H9 (cell line): ENCODE measurements around the gene C16orf92. TPM values are rescaled to one million over a fixed set of nuclear protein-coding genes. Genes with fewer than 3 reads are reported as not detected.
A peak's percentile ranks its signal among the peaks of the same experiment; 100 is the strongest.

Experiments
- DNase-seq: peaks from one replicate; pipeline ENCODE4 v3.0.0-alpha.2; 2017
- H2AFZ ChIP-seq: one replicate; pipeline ENCODE4 v1.6.1; 2013; ENCODE audit warnings: mild to moderate bottlenecking, low read length, control low read depth, moderate library complexity
- H2AK5ac ChIP-seq: 2 replicates; pipeline ENCODE4 v1.6.1; 2013; ENCODE audit warnings: low read length, control low read depth, mixed read lengths; ENCODE audit not compliant: insufficient read length
- H2BK120ac ChIP-seq: one replicate; pipeline ENCODE4 v1.6.1; 2013; ENCODE audit warnings: low read depth, mild to moderate bottlenecking, low read length, control low read depth, inconsistent platforms; ENCODE audit not compliant: poor library complexity, severe bottlenecking
- H2BK12ac ChIP-seq: 2 replicates; pipeline ENCODE4 v1.6.1; 2013; ENCODE audit warnings: low read length, control low read depth, mixed read lengths, low read depth; ENCODE audit not compliant: insufficient read length
- H2BK15ac ChIP-seq: 2 replicates; pipeline ENCODE4 v1.6.1; 2013; ENCODE audit warnings: low read depth, low read length, control low read depth
- H2BK20ac ChIP-seq: one replicate; pipeline ENCODE4 v1.6.1; 2013; ENCODE audit warnings: low read depth, mild to moderate bottlenecking, low read length, control low read depth, inconsistent platforms; ENCODE audit not compliant: poor library complexity, severe bottlenecking
- H2BK5ac ChIP-seq: 2 replicates; pipeline ENCODE4 v1.6.1; 2013; ENCODE audit warnings: low read length, control low read depth, mixed read lengths; ENCODE audit not compliant: insufficient read length
- H3K14ac ChIP-seq: 2 replicates; pipeline ENCODE4 v1.6.1; 2013; ENCODE audit warnings: low read length, control low read depth; ENCODE audit not compliant: insufficient read depth
- H3K18ac ChIP-seq: 2 replicates; pipeline ENCODE4 v1.6.1; 2013; ENCODE audit warnings: low read depth, mild to moderate bottlenecking, mixed read lengths, low read length, control low read depth; ENCODE audit not compliant: insufficient read length
- H3K23ac ChIP-seq: 2 replicates; pipeline ENCODE4 v1.6.1; 2013; ENCODE audit warnings: low read length, control low read depth, mixed read lengths, low read depth; ENCODE audit not compliant: insufficient read length
- H3K23me2 ChIP-seq: 2 replicates; pipeline ENCODE4 v1.6.1; 2013; ENCODE audit warnings: low read depth, mild to moderate bottlenecking, mixed read lengths, low read length, control low read depth; ENCODE audit not compliant: insufficient read length, poor library complexity, severe bottlenecking
- H3K27ac ChIP-seq: 2 replicates; pipeline ENCODE4 v1.5.1; 2013; ENCODE audit warnings: low read length, control low read depth, mixed read lengths, low read depth; ENCODE audit not compliant: insufficient read length
- H3K27me3 ChIP-seq: 2 replicates; pipeline ENCODE4 v1.6.1; 2013; ENCODE audit warnings: low read length, control low read depth, inconsistent platforms; ENCODE audit not compliant: insufficient read depth
- H3K4ac ChIP-seq: 2 replicates; pipeline ENCODE4 v1.6.1; 2013; ENCODE audit warnings: low read depth, mild to moderate bottlenecking, control low read depth, inconsistent platforms, low read length, moderate library complexity
- H3K4me1 ChIP-seq: 2 replicates; pipeline ENCODE4 v1.6.1; 2013; ENCODE audit warnings: low read length, control low read depth, inconsistent platforms; ENCODE audit not compliant: insufficient read depth
- H3K4me2 ChIP-seq: 2 replicates; pipeline ENCODE4 v1.6.1; 2013; ENCODE audit warnings: low read length, control low read depth, mixed read lengths; ENCODE audit not compliant: insufficient read length, insufficient read depth
- H3K56ac ChIP-seq: 2 replicates; pipeline ENCODE4 v1.6.1; 2013; ENCODE audit warnings: low read depth, mild to moderate bottlenecking, mixed read lengths, low read length, control low read depth; ENCODE audit not compliant: insufficient read length
- H3K79me1 ChIP-seq: 2 replicates; pipeline ENCODE4 v1.6.1; 2013; ENCODE audit warnings: low read depth, mild to moderate bottlenecking, moderate library complexity, low read length, control low read depth, inconsistent platforms; ENCODE audit not compliant: insufficient read depth, poor library complexity, severe bottlenecking
- H3K79me2 ChIP-seq: 2 replicates; pipeline ENCODE4 v1.6.1; 2013; ENCODE audit warnings: low read length, control low read depth, inconsistent platforms; ENCODE audit not compliant: insufficient read depth
- H3K9ac ChIP-seq: 2 replicates; pipeline ENCODE4 v1.6.1; 2013; ENCODE audit warnings: low read length, control low read depth, mixed read lengths; ENCODE audit not compliant: insufficient read length; ENCODE audit errors: extremely low read depth
- H3K9me3 ChIP-seq: one replicate; pipeline ENCODE4 v1.6.1; 2013; ENCODE audit warnings: low read depth, low read length, inconsistent platforms; ENCODE audit not compliant: control insufficient read depth
- H3T11ph ChIP-seq: one replicate; pipeline ENCODE4 v1.6.1; 2013; ENCODE audit warnings: mild to moderate bottlenecking, low read length, control low read depth, inconsistent platforms
- H4K20me1 ChIP-seq: one replicate; pipeline ENCODE4 v1.6.1; 2013; ENCODE audit not compliant: control insufficient read depth, insufficient read length, insufficient read depth
- H4K5ac ChIP-seq: 2 replicates; pipeline ENCODE4 v1.6.1; 2013; ENCODE audit warnings: low read depth, mild to moderate bottlenecking, mixed read lengths, low read length, control low read depth; ENCODE audit not compliant: insufficient read length
- H4K8ac ChIP-seq: replicated peaks from 2 replicates; pipeline ENCODE4 v1.6.1; 2013; ENCODE audit warnings: low read length, control low read depth, mixed read lengths, low read depth; ENCODE audit not compliant: insufficient read length
- H4K91ac ChIP-seq: 2 replicates; pipeline ENCODE4 v1.6.1; 2013; ENCODE audit warnings: low read depth, mild to moderate bottlenecking, moderate library complexity, mixed read lengths, low read length, control low read depth; ENCODE audit not compliant: insufficient read length
- H3K27ac Mint-ChIP-seq, 3 experiments: 2 replicates in 2 of 3; 3 replicates in 1 of 3; pipeline ENCODE4 v1.8.0; 2020 to 2021; ENCODE audit warnings: mixed read lengths in 3 of 3, mild to moderate bottlenecking in 1 of 3, moderate library complexity in 1 of 3
- H3K27me3 Mint-ChIP-seq: 2 replicates; pipeline ENCODE4 v1.8.0; 2021; ENCODE audit warnings: low read depth, mild to moderate bottlenecking, moderate library complexity, mixed read lengths
- H3K36me3 Mint-ChIP-seq, 3 experiments: 2 replicates in 2 of 3; 3 replicates in 1 of 3; pipeline ENCODE4 v1.8.0; 2020 to 2021; ENCODE audit warnings: low read depth in 3 of 3, mixed read lengths in 3 of 3; ENCODE audit not compliant: insufficient read depth in 1 of 3
- H3K4me1 Mint-ChIP-seq, 2 experiments: 2 replicates each; pipeline ENCODE4 v1.8.0; 2020; ENCODE audit warnings: mixed read lengths in 2 of 2
- H3K4me3 Mint-ChIP-seq, 2 experiments: 2 replicates in 1 of 2; 3 replicates in 1 of 2; pipeline ENCODE4 v1.8.0; 2020 to 2021; ENCODE audit warnings: mild to moderate bottlenecking in 2 of 2, mixed read lengths in 2 of 2, moderate library complexity in 1 of 2
- H3K9me3 Mint-ChIP-seq, 2 experiments: 2 replicates in 1 of 2; 3 replicates in 1 of 2; pipeline ENCODE4 v1.8.0; 2020; ENCODE audit warnings: mild to moderate bottlenecking in 2 of 2, mixed read lengths in 2 of 2, moderate library complexity in 1 of 2
- CTCF ChIP-seq: fragments of 200-600 bp; sonication (generic); conservative IDR thresholded peaks from 3 replicates; pipeline ENCODE4 v1.8.0; 2021; ENCODE audit warnings: antibody characterized with exemption, mild to moderate bottlenecking
- WGBS: extraction: QIAGEN DNeasy Blood & Tissue Kit; methylation state at CpG from one replicate; pipeline ENCODE4 v1.1.7; 2013; ENCODE audit warnings: missing lambda C conversion rate, low lambda C conversion rate, mixed read lengths; ENCODE audit not compliant: insufficient read length; ENCODE audit errors: extremely low coverage; 5-methylcytosine and 5-hydroxymethylcytosine counted together
- total RNA-seq: library from RNA; stranded (reverse); gene quantifications from 2 replicates; pipeline ENCODE4 v1.2.1, GENCODE V29; 2021

Gene C16orf92
- total RNA-seq, 1 experiment from 2014 or later: not detected

- H3K27me3 Mint-ChIP-seq: peaks cover 29% of the 10 kb centered on the region
- peak overlapping the region; percentile 73 to 90 for H3K4me3 Mint-ChIP-seq
Observed at GRCh38 chr16:30030011-30030685, 7.2 kb downstream of the C16orf92 start.

More at GRCh38 chr16:30030011-30030685, 7.2 kb downstream of the C16orf92 start:
- Histone ChIP-seq H4K8ac (no peak overlapping the region), H2AK5ac (no peak overlapping the region), H3K23ac (no peak overlapping the region), H3K18ac (peak overlapping the region; percentile 80), H3K9ac (peak overlapping the region; percentile 12), H4K5ac (no peak overlapping the region), H3K4ac (no peak overlapping the region), H3K14ac (peak overlapping the region; percentile 52), H3K9me3 (no peaks in the 10 kb centered on the region), H2BK12ac (no peak overlapping the region), H2AFZ (no peak overlapping the region), H3K4me1 (peaks cover 3% of the 10 kb centered on the region; the same call in 1 of the 2 replicates), H2BK5ac (no peak overlapping the region), H4K91ac (no peak overlapping the region), H2BK20ac (no peak overlapping the region), H3K79me2 (no peaks in the 10 kb centered on the region; the same call in 1 of the 2 replicates), H2BK15ac (no peak overlapping the region), H3K27ac (no peak overlapping the region), H2BK120ac (no peak overlapping the region), H3K79me1 (no peaks in the 10 kb centered on the region), H4K20me1 (no peaks in the 10 kb centered on the region), H3K23me2 (peaks cover 20% of the 10 kb centered on the region), H3K4me2 (peak overlapping the region; percentile 76), H3K27me3 (no peaks in the 10 kb centered on the region; the same call in 1 of the 2 replicates), H3K56ac (no peak overlapping the region), H3T11ph (no peak overlapping the region)
- WGBS: no CpG with 5 or more reads among the region's 23 CpGs
- no peak overlapping the region; a peak in 1 of 7 replicates for H3K27ac Mint-ChIP-seq
- DNase-seq: peak; percentile 36
- H3K4me1 Mint-ChIP-seq: peaks cover 27 to 42% of the 10 kb centered on the region in 2 experiments
- H3K36me3 Mint-ChIP-seq: peaks cover 6 to 16% (median 10%) of the 10 kb centered on the region in 3 experiments; a peak in 5 of 7 replicates
- no peak for TF ChIP-seq CTCF
- no peaks in the 10 kb centered on the region; a peak in 1 of 5 replicates for H3K9me3 Mint-ChIP-seq
